MM.1S (cell line): Measurements from ENCODE around the gene NBPF1.
"Not testable (repeated sequence)": the region's sequence is repeated elsewhere in the genome, so short reads cannot be mapped to it uniquely, and the experiment has no call there.

Source experiments
- DNase-seq: peaks from one replicate; pipeline ENCODE4 v3.0.0-alpha.2; 2015
- H2AFZ ChIP-seq: fragments of 300-600 bp; sonication (generic); 2 replicates; pipeline ENCODE4 v1.6.0; 2016; ENCODE audit warnings: antibody characterized with exemption, low read length
- H3F3A ChIP-seq: fragments of 300-600 bp; sonication (generic); 2 replicates; pipeline ENCODE4 v1.6.1; 2016; ENCODE audit warnings: mild to moderate bottlenecking, antibody characterized with exemption, low read length, moderate library complexity, mixed read lengths; ENCODE audit not compliant: insufficient read depth
- H3K27ac ChIP-seq: fragments of 300-600 bp; sonication (generic); 2 replicates; pipeline ENCODE4 v1.5.1; 2016; ENCODE audit warnings: mild to moderate bottlenecking, low read length
- H3K27me3 ChIP-seq: fragments of 300-600 bp; sonication (generic); replicated peaks from 2 replicates; pipeline ENCODE4 v1.6.0; 2016; ENCODE audit warnings: low read length; ENCODE audit not compliant: insufficient read depth
- H3K36me3 ChIP-seq: fragments of 300-600 bp; sonication (generic); replicated peaks from 2 replicates; pipeline ENCODE4 v1.6.1; 2016; ENCODE audit warnings: mild to moderate bottlenecking, low read length, mixed read lengths; ENCODE audit not compliant: insufficient read depth
- H3K4me1 ChIP-seq: fragments of 300-600 bp; sonication (generic); 2 replicates; pipeline ENCODE4 v1.6.1; 2016; ENCODE audit warnings: low read length, mixed read lengths
- H3K4me2 ChIP-seq: fragments of 300-600 bp; sonication (generic); 2 replicates; pipeline ENCODE4 v1.6.0; 2016; ENCODE audit warnings: low read depth, low read length
- H3K4me3 ChIP-seq: fragments of 300-600 bp; sonication (generic); 2 replicates; pipeline ENCODE4 v1.5.1; 2016; ENCODE audit warnings: low read length, mixed read lengths
- H3K79me2 ChIP-seq: fragments of 300-600 bp; sonication (generic); 2 replicates; pipeline ENCODE4 v1.6.1; 2016; ENCODE audit warnings: mixed run types, low read length, mixed read lengths
- H3K9ac ChIP-seq: fragments of 300-600 bp; sonication (generic); 2 replicates; pipeline ENCODE4 v1.6.1; 2016; ENCODE audit warnings: low read length, mixed read lengths
- H3K9me2 ChIP-seq: fragments of 300-600 bp; sonication (generic); replicated peaks from 2 replicates; pipeline ENCODE4 v1.6.1; 2016; ENCODE audit warnings: mild to moderate bottlenecking, low read length, mixed read lengths; ENCODE audit not compliant: insufficient read depth
- H3K9me3 ChIP-seq: fragments of 300-600 bp; sonication (generic); replicated peaks from 2 replicates; pipeline ENCODE4 v1.6.1; 2016; ENCODE audit warnings: mild to moderate bottlenecking, low read length, mixed read lengths; ENCODE audit not compliant: insufficient read depth
- H4K20me1 ChIP-seq: fragments of 300-600 bp; sonication (generic); 2 replicates; pipeline ENCODE4 v1.6.1; 2016; ENCODE audit warnings: mild to moderate bottlenecking, low read length, moderate library complexity, mixed read lengths; ENCODE audit not compliant: insufficient read depth

The NBPF1 gene

GRCh38 chr1:16599326-16599725 is 14.0 kb downstream of the NBPF1 start:
- not testable (repeated sequence) for DNase-seq

GRCh38 chr1:16595216-16595615 is 18.1 kb downstream of the NBPF1 start:
- not testable (repeated sequence) for H3K79me2 ChIP-seq

More at GRCh38 chr1:16599326-16599725, 14.0 kb downstream of the NBPF1 start:
- not testable (repeated sequence) for H3K27ac ChIP-seq, H3K9me2 ChIP-seq, H3K9ac ChIP-seq, H3K4me1 ChIP-seq, H3K4me3 ChIP-seq, H3K27me3 ChIP-seq, H3K36me3 ChIP-seq, H4K20me1 ChIP-seq, H2AFZ ChIP-seq, H3K79me2 ChIP-seq, H3F3A ChIP-seq, H3K4me2 ChIP-seq, H3K9me3 ChIP-seq

GRCh38 chr1:16591845-16592244 is 21.5 kb downstream of the NBPF1 start:
- not testable (repeated sequence) for DNase-seq, H3K9me3 ChIP-seq, H3K4me3 ChIP-seq

More at GRCh38 chr1:16595216-16595615, 18.1 kb downstream of the NBPF1 start:
- not testable (repeated sequence) for H2AFZ ChIP-seq, H4K20me1 ChIP-seq, DNase-seq, H3K4me1 ChIP-seq, H3F3A ChIP-seq, H3K4me3 ChIP-seq, H3K4me2 ChIP-seq, H3K36me3 ChIP-seq, H3K9me3 ChIP-seq, H3K9me2 ChIP-seq, H3K9ac ChIP-seq, H3K27ac ChIP-seq, H3K27me3 ChIP-seq

GRCh38 chr1:16588081-16588480 is 25.3 kb downstream of the NBPF1 start:
- not testable (repeated sequence) for H3K27me3 ChIP-seq, H3K27ac ChIP-seq, DNase-seq, H3K9me2 ChIP-seq, H4K20me1 ChIP-seq, H2AFZ ChIP-seq, H3K4me1 ChIP-seq, H3K79me2 ChIP-seq, H3K9me3 ChIP-seq, H3K36me3 ChIP-seq, H3F3A ChIP-seq, H3K4me3 ChIP-seq, H3K4me2 ChIP-seq, H3K9ac ChIP-seq

More at GRCh38 chr1:16591845-16592244, 21.5 kb downstream of the NBPF1 start:
- H3K4me2 ChIP-seq, H3K27me3 ChIP-seq, H3K9ac ChIP-seq, H4K20me1 ChIP-seq, H3K36me3 ChIP-seq, H3K4me1 ChIP-seq, H3K79me2 ChIP-seq, H2AFZ ChIP-seq, H3K9me2 ChIP-seq, H3K27ac ChIP-seq, H3F3A ChIP-seq: not testable (repeated sequence)

GRCh38 chr1:16587639-16588038 is 25.7 kb downstream of the NBPF1 start:
- H3K36me3 ChIP-seq, H3K27ac ChIP-seq, H3K9me3 ChIP-seq, H3K9me2 ChIP-seq, H3K27me3 ChIP-seq, H3K4me2 ChIP-seq, H3F3A ChIP-seq, H3K4me1 ChIP-seq, H2AFZ ChIP-seq, H3K9ac ChIP-seq, H4K20me1 ChIP-seq, H3K4me3 ChIP-seq, DNase-seq, H3K79me2 ChIP-seq: not testable (repeated sequence)

- H3K79me2 ChIP-seq, H3K9me2 ChIP-seq, H3K9me3 ChIP-seq, H4K20me1 ChIP-seq, H2AFZ ChIP-seq, H3K9ac ChIP-seq, DNase-seq, H3K4me1 ChIP-seq, H3K27me3 ChIP-seq, H3K36me3 ChIP-seq, H3K4me2 ChIP-seq, H3F3A ChIP-seq, H3K4me3 ChIP-seq, H3K27ac ChIP-seq: not testable (repeated sequence)
These were observed 48.0 kb downstream of the NBPF1 start for GRCh38 chr1:16565324-16565723.

GRCh38 chr1:16561035-16561434 is 52.3 kb downstream of the NBPF1 start:
- not testable (repeated sequence) for H3K27ac ChIP-seq, H3K4me1 ChIP-seq, H3K9ac ChIP-seq, H3K4me2 ChIP-seq, H4K20me1 ChIP-seq, H3K4me3 ChIP-seq, DNase-seq, H3K79me2 ChIP-seq, H3K9me3 ChIP-seq, H3F3A ChIP-seq, H3K27me3 ChIP-seq, H3K9me2 ChIP-seq, H3K36me3 ChIP-seq, H2AFZ ChIP-seq

GRCh38 chr1:16560498-16560897 is 52.9 kb downstream of the NBPF1 start:
- DNase-seq, H3K9me2 ChIP-seq, H3K79me2 ChIP-seq, H3K9me3 ChIP-seq, H3K4me3 ChIP-seq, H4K20me1 ChIP-seq, H3K27me3 ChIP-seq, H3K27ac ChIP-seq, H3K36me3 ChIP-seq, H3K4me2 ChIP-seq, H3K9ac ChIP-seq, H3F3A ChIP-seq, H3K4me1 ChIP-seq, H2AFZ ChIP-seq: not testable (repeated sequence)
